GM12878 (cell line): ENCODE results near the gene SLA2. TPM values are rescaled to one million over a fixed set of nuclear protein-coding genes. Genes with fewer than 3 reads are reported as not detected.

Source experiments
- CTCF ChIP-seq, 3 experiments: IDR thresholded peaks in 2 of 3; conservative IDR thresholded peaks in 1 of 3; 2 replicates each; pipeline ENCODE4 v1.5.1; 2011; ENCODE audit warnings: low read depth in 3 of 3, low read length in 3 of 3, mild to moderate bottlenecking in 3 of 3, control low read depth in 2 of 3, moderate library complexity in 2 of 3, inconsistent platforms in 1 of 3, mixed read lengths in 1 of 3; ENCODE audit not compliant: control insufficient read depth in 2 of 3, insufficient read depth in 1 of 3; ENCODE audit errors: extremely low read depth in 1 of 3
- EP300 ChIP-seq, 2 experiments: fragments of 150-350 bp in 1 of 2; IDR thresholded peaks; 2 replicates each; pipeline ENCODE4 v1.6.1; 2011 to 2012; ENCODE audit warnings: low read depth in 2 of 2, low read length in 2 of 2, borderline replicate concordance in 1 of 2, improper control_type of control experiment in 1 of 2, inconsistent platforms in 1 of 2; ENCODE audit not compliant: control insufficient read depth in 1 of 2
- FOS ChIP-seq: IDR thresholded peaks from 3 replicates; pipeline ENCODE4 v1.6.1; 2011; ENCODE audit warnings: borderline replicate concordance; ENCODE audit not compliant: insufficient read length; ENCODE audit errors: extremely low read depth
- HDAC6 ChIP-seq: fragments of 200-600 bp; sonication (generic); IDR thresholded peaks from one replicate; pipeline ENCODE4 v1.8.0; 2017; ENCODE audit warnings: antibody characterized with exemption; ENCODE audit not compliant: unreplicated experiment
- HDGF ChIP-seq: fragments of 450-650 bp; IDR thresholded peaks from 2 replicates; pipeline ENCODE4 v1.6.1; 2016; ENCODE audit warnings: antibody characterized with exemption
- MEF2B ChIP-seq: fragments of 450-650 bp; IDR thresholded peaks from 2 replicates; pipeline ENCODE4 v1.6.1; 2018; ENCODE audit warnings: mild to moderate bottlenecking, moderate library complexity; ENCODE audit not compliant: partially characterized antibody, poor library complexity, severe bottlenecking
- MXI1 ChIP-seq: fragments of 150-350 bp; IDR thresholded peaks from 2 replicates; pipeline ENCODE4 v1.6.1; 2011; ENCODE audit warnings: low read depth, mild to moderate bottlenecking, inconsistent platforms, low read length, improper control_type of control experiment
- MYC ChIP-seq: IDR thresholded peaks from 2 replicates; pipeline ENCODE4 v1.6.1; 2011; ENCODE audit warnings: mild to moderate bottlenecking, low read length, moderate library complexity, inconsistent platforms; ENCODE audit not compliant: insufficient read depth, insufficient replicate concordance, insufficient read length, severe bottlenecking
- NFXL1 ChIP-seq: fragments of 450-650 bp; IDR thresholded peaks from 2 replicates; pipeline ENCODE4 v1.6.1; 2017; ENCODE audit warnings: antibody characterized with exemption, mild to moderate bottlenecking, borderline replicate concordance
- NFYA ChIP-seq: IDR thresholded peaks from 2 replicates; pipeline ENCODE4 v1.6.1; 2011; ENCODE audit warnings: low read depth, mild to moderate bottlenecking, low read length, improper control_type of control experiment, borderline replicate concordance
- NFYB ChIP-seq: IDR thresholded peaks from 2 replicates; pipeline ENCODE4 v1.6.1; 2011; ENCODE audit warnings: low read depth, mild to moderate bottlenecking, low read length, improper control_type of control experiment, moderate library complexity; ENCODE audit not compliant: insufficient read depth
- POU2F2 ChIP-seq: IDR thresholded peaks from 3 replicates; pipeline ENCODE4 v1.6.1; 2011; ENCODE audit warnings: low read depth, mild to moderate bottlenecking, low read length, borderline replicate concordance
- RAD21 ChIP-seq: IDR thresholded peaks from 2 replicates; pipeline ENCODE4 v1.6.1; 2011; ENCODE audit warnings: mild to moderate bottlenecking, low read depth, low read length, moderate library complexity; ENCODE audit not compliant: insufficient read depth
- RBBP5 ChIP-seq: fragments of 200-600 bp; sonication (generic); conservative IDR thresholded peaks from 2 replicates; pipeline ENCODE4 v1.6.1; 2016
- RFX5 ChIP-seq: IDR thresholded peaks from 2 replicates; pipeline ENCODE4 v1.6.1; 2011; ENCODE audit warnings: low read depth, low read length, improper control_type of control experiment
- SIN3A ChIP-seq: IDR thresholded peaks from 2 replicates; pipeline ENCODE4 v1.6.1; 2012; ENCODE audit warnings: low read depth, low read length, improper control_type of control experiment
- polyA plus RNA-seq, 11 experiments: library from polyadenylated mRNA; depleted of rRNA in 4 of 11; unstranded in 6 of 11; stranded (reverse) in 5 of 11; fragments of >200 nt; fragmentation: Nextera tagmentation in 4 of 11; fragmentation: Illumina TruSeq in 1 of 11; extraction: Ambion mirVana in 4 of 11; extraction: Trizol in 1 of 11; gene quantifications; 1 replicate in 1 of 11; 2 replicates in 10 of 11; pipeline versions ENCODE4 v1.2.1 to v1.2.3, GENCODE V29; 2011 to 2016; ENCODE audit warnings: inconsistent platforms in 2 of 11, missing spikeins in 2 of 11, low read depth in 1 of 11
- total RNA-seq, 4 experiments: library from RNA; depleted of rRNA in 3 of 4; stranded (reverse); fragments of >200 nt in 3 of 4; fragmentation: Illumina TruSeq in 1 of 4; extraction: Trizol in 1 of 4; gene quantifications; 2 replicates each; pipeline versions ENCODE4 v1.2.1 to v1.2.3, GENCODE V29; 2013 to 2021
- TF ChIP-seq, protein P1 (sequence below): fragments of 450-650 bp; formaldehyde crosslinking; IDR thresholded peaks from 2 replicates; pipeline ENCODE4 v1.5.0; 2022; ENCODE audit warnings: mild to moderate bottlenecking, missing genetic modification characterization
- TF ChIP-seq, protein P2 (sequence below): fragments of 450-650 bp; IDR thresholded peaks from 2 replicates; pipeline ENCODE4 v1.6.1; 2014; ENCODE audit warnings: mild to moderate bottlenecking
- TF ChIP-seq, protein P3 (sequence below): fragments of 150-350 bp; IDR thresholded peaks from 2 replicates; pipeline ENCODE4 v1.6.1; 2016; ENCODE audit warnings: low read depth, low read length

The SLA2 gene
- total and polyA plus RNA-seq, 10 of the 15 experiments (the other 5 are each of a cell fraction or from before 2014, with no cell fraction given), result 0.29 to 3.3 (median 1.4) TPM

- TF ChIP-seq POU2F2 (peak; percentile 64; the same call in 2 of the 3 replicates), EP300 (IDR thresholded peaks at IDR 0.05; ENCODE audit: borderline replicate concordance in 1 of 2, control insufficient read depth in 1 of 2, low read depth in 2 of 2, low read length in 2 of 2) (no peak), SIN3A (no peak), HDAC6 (no peak), MYC (no peak), RFX5 (no peak), RAD21 (no peak), NFYA (no peak), NFXL1 (no peak), CTCF (IDR thresholded peaks at IDR 0.05 in 2 of 3, conservative IDR thresholded peaks at IDR 0.05 in 1 of 3; ENCODE audit: control insufficient read depth in 2 of 3, extremely low read depth in 1 of 3, insufficient read depth in 1 of 3, low read depth in 3 of 3, low read length in 3 of 3) (no peak), NFYB (peak; percentile 23; the same call in 1 of the 2 replicates), MXI1 (peak; percentile 76; the same call in 1 of the 2 replicates), HDGF (no peak), MEF2B (peak; percentile 73), FOS (no peak), RBBP5 (no peak)
- TF ChIP-seq, protein P1, sequence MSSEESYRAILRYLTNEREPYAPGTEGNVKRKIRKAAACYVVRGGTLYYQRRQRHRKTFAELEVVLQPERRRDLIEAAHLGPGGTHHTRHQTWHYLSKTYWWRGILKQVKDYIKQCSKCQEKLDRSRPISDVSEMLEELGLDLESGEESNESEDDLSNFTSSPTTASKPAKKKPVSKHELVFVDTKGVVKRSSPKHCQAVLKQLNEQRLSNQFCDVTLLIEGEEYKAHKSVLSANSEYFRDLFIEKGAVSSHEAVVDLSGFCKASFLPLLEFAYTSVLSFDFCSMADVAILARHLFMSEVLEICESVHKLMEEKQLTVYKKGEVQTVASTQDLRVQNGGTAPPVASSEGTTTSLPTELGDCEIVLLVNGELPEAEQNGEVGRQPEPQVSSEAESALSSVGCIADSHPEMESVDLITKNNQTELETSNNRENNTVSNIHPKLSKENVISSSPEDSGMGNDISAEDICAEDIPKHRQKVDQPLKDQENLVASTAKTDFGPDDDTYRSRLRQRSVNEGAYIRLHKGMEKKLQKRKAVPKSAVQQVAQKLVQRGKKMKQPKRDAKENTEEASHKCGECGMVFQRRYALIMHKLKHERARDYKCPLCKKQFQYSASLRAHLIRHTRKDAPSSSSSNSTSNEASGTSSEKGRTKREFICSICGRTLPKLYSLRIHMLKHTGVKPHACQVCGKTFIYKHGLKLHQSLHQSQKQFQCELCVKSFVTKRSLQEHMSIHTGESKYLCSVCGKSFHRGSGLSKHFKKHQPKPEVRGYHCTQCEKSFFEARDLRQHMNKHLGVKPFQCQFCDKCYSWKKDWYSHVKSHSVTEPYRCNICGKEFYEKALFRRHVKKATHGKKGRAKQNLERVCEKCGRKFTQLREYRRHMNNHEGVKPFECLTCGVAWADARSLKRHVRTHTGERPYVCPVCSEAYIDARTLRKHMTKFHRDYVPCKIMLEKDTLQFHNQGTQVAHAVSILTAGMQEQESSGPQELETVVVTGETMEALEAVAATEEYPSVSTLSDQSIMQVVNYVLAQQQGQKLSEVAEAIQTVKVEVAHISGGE (CRISPR knock-in tag), result no peak
- TF ChIP-seq, protein P2, sequence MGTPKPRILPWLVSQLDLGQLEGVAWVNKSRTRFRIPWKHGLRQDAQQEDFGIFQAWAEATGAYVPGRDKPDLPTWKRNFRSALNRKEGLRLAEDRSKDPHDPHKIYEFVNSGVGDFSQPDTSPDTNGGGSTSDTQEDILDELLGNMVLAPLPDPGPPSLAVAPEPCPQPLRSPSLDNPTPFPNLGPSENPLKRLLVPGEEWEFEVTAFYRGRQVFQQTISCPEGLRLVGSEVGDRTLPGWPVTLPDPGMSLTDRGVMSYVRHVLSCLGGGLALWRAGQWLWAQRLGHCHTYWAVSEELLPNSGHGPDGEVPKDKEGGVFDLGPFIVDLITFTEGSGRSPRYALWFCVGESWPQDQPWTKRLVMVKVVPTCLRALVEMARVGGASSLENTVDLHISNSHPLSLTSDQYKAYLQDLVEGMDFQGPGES, result no peak
- TF ChIP-seq, protein P3, sequence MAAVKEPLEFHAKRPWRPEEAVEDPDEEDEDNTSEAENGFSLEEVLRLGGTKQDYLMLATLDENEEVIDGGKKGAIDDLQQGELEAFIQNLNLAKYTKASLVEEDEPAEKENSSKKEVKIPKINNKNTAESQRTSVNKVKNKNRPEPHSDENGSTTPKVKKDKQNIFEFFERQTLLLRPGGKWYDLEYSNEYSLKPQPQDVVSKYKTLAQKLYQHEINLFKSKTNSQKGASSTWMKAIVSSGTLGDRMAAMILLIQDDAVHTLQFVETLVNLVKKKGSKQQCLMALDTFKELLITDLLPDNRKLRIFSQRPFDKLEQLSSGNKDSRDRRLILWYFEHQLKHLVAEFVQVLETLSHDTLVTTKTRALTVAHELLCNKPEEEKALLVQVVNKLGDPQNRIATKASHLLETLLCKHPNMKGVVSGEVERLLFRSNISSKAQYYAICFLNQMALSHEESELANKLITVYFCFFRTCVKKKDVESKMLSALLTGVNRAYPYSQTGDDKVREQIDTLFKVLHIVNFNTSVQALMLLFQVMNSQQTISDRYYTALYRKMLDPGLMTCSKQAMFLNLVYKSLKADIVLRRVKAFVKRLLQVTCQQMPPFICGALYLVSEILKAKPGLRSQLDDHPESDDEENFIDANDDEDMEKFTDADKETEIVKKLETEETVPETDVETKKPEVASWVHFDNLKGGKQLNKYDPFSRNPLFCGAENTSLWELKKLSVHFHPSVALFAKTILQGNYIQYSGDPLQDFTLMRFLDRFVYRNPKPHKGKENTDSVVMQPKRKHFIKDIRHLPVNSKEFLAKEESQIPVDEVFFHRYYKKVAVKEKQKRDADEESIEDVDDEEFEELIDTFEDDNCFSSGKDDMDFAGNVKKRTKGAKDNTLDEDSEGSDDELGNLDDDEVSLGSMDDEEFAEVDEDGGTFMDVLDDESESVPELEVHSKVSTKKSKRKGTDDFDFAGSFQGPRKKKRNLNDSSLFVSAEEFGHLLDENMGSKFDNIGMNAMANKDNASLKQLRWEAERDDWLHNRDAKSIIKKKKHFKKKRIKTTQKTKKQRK, result no peak
Measured at GRCh38 chr20:36604952-36605398, 41.0 kb downstream of the SLA2 start (continued).
